Gastrocnemius medialis (tissue), 4 donors: ENCODE data around the gene WWOX.

Experiments
- CTCF ChIP-seq, 5 experiments: fragments of 450-650 bp in 3 of 5; fragments of 200-600 bp in 2 of 5; sonication (generic) in 2 of 5; IDR thresholded peaks in 4 of 5; conservative IDR thresholded peaks in 1 of 5; 1 replicate in 4 of 5; 2 replicates in 1 of 5; pipeline ENCODE4 v1.5.1; 2016 to 2019; ENCODE audit warnings: antibody characterized with exemption in 5 of 5, mild to moderate bottlenecking in 3 of 5, moderate library complexity in 3 of 5
- POLR2A ChIP-seq, 2 donors: fragments of 450-650 bp; IDR thresholded peaks; one replicate each; pipeline ENCODE4 v1.6.1; 2017; ENCODE audit warnings: antibody characterized with exemption in 2 of 2, mild to moderate bottlenecking in 2 of 2, moderate library complexity in 2 of 2

GRCh38 chr16:78235876-78236275 is 136.4 kb downstream of the WWOX start:
- TF ChIP-seq CTCF (IDR thresholded peaks at IDR 0.05 in 4 of 5, conservative IDR thresholded peaks at IDR 0.05 in 1 of 5) (no peak), POLR2A (IDR thresholded peaks at IDR 0.05) (no peak)
